HUES64 (cell line): ENCODE measurements around the gene GAGE2A.

ENCODE experiments used
- H3K27ac ChIP-seq: 2 replicates; pipeline ENCODE4 v1.7.0; 2013; ENCODE audit warnings: low read depth, low read length, inconsistent platforms
- H3K27me3 ChIP-seq: 2 replicates; pipeline ENCODE4 v1.6.1; 2013; ENCODE audit warnings: mild to moderate bottlenecking, low read length; ENCODE audit not compliant: insufficient read depth
- H3K36me3 ChIP-seq: 2 replicates; pipeline ENCODE4 v1.6.1; 2013; ENCODE audit warnings: mild to moderate bottlenecking, low read length; ENCODE audit not compliant: insufficient read depth
- H3K4me1 ChIP-seq: 2 replicates; pipeline ENCODE4 v1.6.1; 2013; ENCODE audit warnings: mild to moderate bottlenecking, low read length, moderate library complexity; ENCODE audit not compliant: insufficient read depth
- H3K4me3 ChIP-seq: 2 replicates; pipeline ENCODE4 v1.5.1; 2013; ENCODE audit warnings: mild to moderate bottlenecking, low read length, moderate library complexity
- H3K9ac ChIP-seq: 2 replicates; pipeline ENCODE4 v1.6.1; 2013; ENCODE audit warnings: mild to moderate bottlenecking, low read depth, low read length
- H3K9me3 ChIP-seq: 2 replicates; pipeline ENCODE4 v1.6.1; 2013; ENCODE audit warnings: low read depth, low read length; ENCODE audit not compliant: insufficient read depth
- WGBS: fragments of 150-250, 120-280 bp; methylation state at CpG from one replicate; pipeline ENCODE4 v1.1.7; 2013; ENCODE audit warnings: missing lambda C conversion rate; 5-methylcytosine and 5-hydroxymethylcytosine counted together

GAGE2A gene

GRCh38 chrX:49610718-49611310 lies 21.5 kb downstream of the GAGE2A start:
- WGBS = 92% methylated on average over 7 of the region's 7 CpGs
- H3K9ac ChIP-seq = no peak overlapping the region
- no peak overlapping the region for H3K27ac ChIP-seq
- no peaks in the 10 kb centered on the region for H3K27me3 ChIP-seq
- no peaks in the 10 kb centered on the region for H3K9me3 ChIP-seq
- H3K4me3 ChIP-seq = no peak overlapping the region
- no peaks in the 10 kb centered on the region for H3K4me1 ChIP-seq
- H3K36me3 ChIP-seq = no peaks in the 10 kb centered on the region

- Histone ChIP-seq H3K4me3 (no peak overlapping the region), H3K36me3 (no peaks in the 10 kb centered on the region), H3K27me3 (no peaks in the 10 kb centered on the region), H3K4me1 (no peaks in the 10 kb centered on the region), H3K9ac (no peak overlapping the region), H3K27ac (no peak overlapping the region), H3K9me3 (no peaks in the 10 kb centered on the region)
- WGBS = 100% methylated on average over 1 of the region's 2 CpGs
Observed at GRCh38 chrX:49618574-49618973, 29.3 kb downstream of the GAGE2A start.

- H3K27me3 ChIP-seq = no peaks in the 10 kb centered on the region
- H3K9ac ChIP-seq = no peak overlapping the region
- 0 out of 2 replicates have a peak, but pooled peaks cover 7% of the 10 kb centered on the region for H3K9me3 ChIP-seq
- WGBS = 91% methylated on average over 33 of the region's 33 CpGs
- H3K4me3 ChIP-seq = no peak overlapping the region
- no peaks in the 10 kb centered on the region for H3K36me3 ChIP-seq
- H3K27ac ChIP-seq = no peak overlapping the region
- H3K4me1 ChIP-seq = no peaks in the 10 kb centered on the region
Observed at GRCh38 chrX:49627086-49627777, 37.9 kb downstream of the GAGE2A start.

GRCh38 chrX:49644991-49645637 lies 55.8 kb downstream of the GAGE2A start:
- no peak overlapping the region for H3K4me3 ChIP-seq
- no peaks in the 10 kb centered on the region for H3K36me3 ChIP-seq
- H3K27ac ChIP-seq = no peak overlapping the region
- 93% methylated on average over 8 of the region's 8 CpGs for WGBS
- no peaks in the 10 kb centered on the region for H3K9me3 ChIP-seq
- H3K9ac ChIP-seq = no peak overlapping the region
- no peaks in the 10 kb centered on the region for H3K27me3 ChIP-seq
- H3K4me1 ChIP-seq = no peaks in the 10 kb centered on the region
